Prostate gland (tissue), 2 donors: Measurements from ENCODE around the gene ASS1. TPM values are rescaled to one million over a fixed set of nuclear protein-coding genes. Genes with fewer than 3 reads are reported as not detected.

Experiments used
- DNase-seq: peaks from one replicate; pipeline ENCODE4 v3.0.0-alpha.2; 2019; ENCODE audit warnings: low spot score
- H3K27ac ChIP-seq, 2 donors: fragments of 200-600 bp; sonication (generic); 2 replicates each; pipeline ENCODE4 v1.5.1; 2017 to 2019
- H3K27me3 ChIP-seq: fragments of 200-600 bp; sonication (generic); replicated peaks from 2 replicates; pipeline ENCODE4 v1.5.1; 2019; ENCODE audit not compliant: insufficient read depth
- H3K36me3 ChIP-seq, 2 donors: fragments of 200-600 bp; sonication (generic); 1 replicate in 1 of 2; 2 replicates in 1 of 2; pipeline versions ENCODE4 v1.5.1 to v1.8.1; 2017 to 2019
- H3K4me1 ChIP-seq: fragments of 200-600 bp; sonication (generic); replicated peaks from 2 replicates; pipeline ENCODE4 v1.5.1; 2019
- H3K4me3 ChIP-seq, 2 donors: fragments of 200-600 bp; sonication (generic); 2 replicates each; pipeline ENCODE4 v1.5.1; 2017 to 2019
- H3K9me3 ChIP-seq: fragments of 200-600 bp; sonication (generic); 2 replicates; pipeline ENCODE4 v1.5.1; 2017
- CTCF ChIP-seq, 4 experiments: fragments of 200-600 bp in 2 of 4; fragments of 450-650 bp in 2 of 4; sonication (generic) in 2 of 4; IDR thresholded peaks; 1 replicate in 3 of 4; 2 replicates in 1 of 4; pipeline ENCODE4 v1.5.1; 2016 to 2019; ENCODE audit warnings: antibody characterized with exemption in 4 of 4, mild to moderate bottlenecking in 2 of 4, moderate library complexity in 2 of 4
- POLR2A ChIP-seq: fragments of 450-650 bp; IDR thresholded peaks from one replicate; pipeline ENCODE4 v1.6.1; 2016; ENCODE audit warnings: antibody characterized with exemption, mild to moderate bottlenecking
- POLR2AphosphoS5 ChIP-seq: sonication (generic); formaldehyde crosslinking; IDR thresholded peaks from one replicate; pipeline ENCODE4 v1.6.1; 2017; ENCODE audit warnings: antibody characterized with exemption
- WGBS: methylation state at CpG from one replicate; pipeline ENCODE4 v1.1.5; 2018; 5-methylcytosine and 5-hydroxymethylcytosine counted together
- intact Hi-C: fragments of 100-400 bp; cut with DNase I; formaldehyde crosslinking; loops from one replicate; pipeline ENCODE4 v1.14.2; 2022
- total RNA-seq, 2 donors: library from RNA; depleted of rRNA; stranded (reverse); fragments of >200 nt; gene quantifications; one replicate each; pipeline ENCODE4 v1.1.0, GENCODE V29; 2016

ASS1 gene
- total RNA-seq, 2 donors from 2014 or later = 59.4 to 228 TPM

- WGBS = 85% methylated on average over 10 of the region's 10 CpGs
- DNase-seq = no peak
Observed at GRCh38 chr9:130406278-130406895, 38.4 kb upstream of the ASS1 start.

GRCh38 chr9:130407916-130408663 lies 36.7 kb upstream of the ASS1 start:
- Histone ChIP-seq H3K27me3 (no peaks in the 10 kb centered on the region), H3K4me1 (no peaks in the 10 kb centered on the region), H3K27ac (no peak overlapping the region), H3K4me3 (no peak overlapping the region), H3K36me3 (no peaks in the 10 kb centered on the region), H3K9me3 (no peaks in the 10 kb centered on the region)
- 71% methylated on average over 9 of the region's 9 CpGs for WGBS
- no peak for DNase-seq
- TF ChIP-seq POLR2A = no peak
- intact Hi-C loops = no loop called here

More at GRCh38 chr9:130406278-130406895, 38.4 kb upstream of the ASS1 start:
- no peak overlapping the region for H3K27ac ChIP-seq
- intact Hi-C loops = no loop called here
- TF ChIP-seq POLR2AphosphoS5 = no peak
- TF ChIP-seq CTCF (IDR thresholded peaks at IDR 0.05) = no peak
- no peak for TF ChIP-seq POLR2A
- H3K27me3 ChIP-seq = no peaks in the 10 kb centered on the region
- no peak overlapping the region for H3K4me3 ChIP-seq
- no peaks in the 10 kb centered on the region for H3K9me3 ChIP-seq
- no peaks in the 10 kb centered on the region for H3K36me3 ChIP-seq
- H3K4me1 ChIP-seq = no peaks in the 10 kb centered on the region

- no peak overlapping the region for H3K27ac ChIP-seq
- intact Hi-C loops = no loop called here
- no peak for DNase-seq
- no peak for TF ChIP-seq POLR2AphosphoS5
- TF ChIP-seq CTCF (IDR thresholded peaks at IDR 0.05) = no peak
- no peak for TF ChIP-seq POLR2A
- H3K27me3 ChIP-seq = no peaks in the 10 kb centered on the region
- no peak overlapping the region for H3K4me3 ChIP-seq
- H3K4me1 ChIP-seq = no peaks in the 10 kb centered on the region
- 92% methylated on average over 9 of the region's 9 CpGs for WGBS
- no peaks in the 10 kb centered on the region for H3K9me3 ChIP-seq
- no peaks in the 10 kb centered on the region for H3K36me3 ChIP-seq
Observed at GRCh38 chr9:130408669-130409068, 36.1 kb upstream of the ASS1 start.

- no peaks in the 10 kb centered on the region for H3K36me3 ChIP-seq
- TF ChIP-seq CTCF (IDR thresholded peaks at IDR 0.05) (no peak), POLR2AphosphoS5 (no peak), POLR2A (no peak)
- intact Hi-C loops = no loop called here
- no peaks in the 10 kb centered on the region for H3K4me1 ChIP-seq
- H3K9me3 ChIP-seq = no peaks in the 10 kb centered on the region
- 83% methylated on average over 4 of the region's 4 CpGs for WGBS
- H3K4me3 ChIP-seq = no peak overlapping the region
- DNase-seq = no peak
- no peaks in the 10 kb centered on the region for H3K27me3 ChIP-seq
- H3K27ac ChIP-seq = no peak overlapping the region
Observed at GRCh38 chr9:130409246-130409645, 35.5 kb upstream of the ASS1 start.

- intact Hi-C loops = no loop called here
- no peaks in the 10 kb centered on the region for H3K27me3 ChIP-seq
- no peaks in the 10 kb centered on the region for H3K9me3 ChIP-seq
- TF ChIP-seq CTCF (IDR thresholded peaks at IDR 0.05) = no peak
- TF ChIP-seq POLR2AphosphoS5 = no peak
- TF ChIP-seq POLR2A = no peak
- no peak overlapping the region for H3K4me3 ChIP-seq
- no peaks in the 10 kb centered on the region for H3K36me3 ChIP-seq
- no peak overlapping the region for H3K27ac ChIP-seq
- H3K4me1 ChIP-seq = no peaks in the 10 kb centered on the region
- WGBS = 41% methylated on average over 12 of the region's 12 CpGs
- no peak for DNase-seq
Observed at GRCh38 chr9:130410443-130410842, 34.3 kb upstream of the ASS1 start.
